22Rv1 (cell line): Measurements from ENCODE around the gene SKA3.

Experiments
- ZFX ChIP-seq: fragments of 450-650 bp; IDR thresholded peaks from 2 replicates; pipeline ENCODE4 v1.6.1; 2017; ENCODE audit warnings: antibody characterized with exemption, borderline replicate concordance
- TF ChIP-seq, protein P1 (sequence below): fragments of 450-650 bp; IDR thresholded peaks from 2 replicates; pipeline ENCODE4 v1.5.1; 2017; ENCODE audit warnings: mild to moderate bottlenecking

DNA sequence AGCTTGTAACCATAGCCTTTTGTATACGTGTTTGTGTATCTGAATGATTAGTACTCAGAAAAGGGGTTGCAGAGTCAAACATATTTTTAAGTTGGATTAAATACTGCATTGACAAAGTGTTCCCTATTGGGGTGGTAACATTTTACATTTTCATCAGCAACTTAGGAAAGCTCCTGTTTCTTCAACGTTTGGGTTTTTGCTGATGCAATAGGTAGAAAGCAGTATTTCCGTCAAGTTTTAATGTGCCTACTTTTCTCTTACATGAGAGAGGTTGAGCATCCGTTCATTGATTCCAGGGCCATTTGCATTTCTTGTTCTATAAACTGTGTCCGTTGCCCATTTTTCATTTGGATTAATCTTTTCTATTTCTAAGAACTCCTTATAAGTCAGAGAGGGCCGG is 56.2 kb downstream of the SKA3 start:
- TF ChIP-seq, protein P1, sequence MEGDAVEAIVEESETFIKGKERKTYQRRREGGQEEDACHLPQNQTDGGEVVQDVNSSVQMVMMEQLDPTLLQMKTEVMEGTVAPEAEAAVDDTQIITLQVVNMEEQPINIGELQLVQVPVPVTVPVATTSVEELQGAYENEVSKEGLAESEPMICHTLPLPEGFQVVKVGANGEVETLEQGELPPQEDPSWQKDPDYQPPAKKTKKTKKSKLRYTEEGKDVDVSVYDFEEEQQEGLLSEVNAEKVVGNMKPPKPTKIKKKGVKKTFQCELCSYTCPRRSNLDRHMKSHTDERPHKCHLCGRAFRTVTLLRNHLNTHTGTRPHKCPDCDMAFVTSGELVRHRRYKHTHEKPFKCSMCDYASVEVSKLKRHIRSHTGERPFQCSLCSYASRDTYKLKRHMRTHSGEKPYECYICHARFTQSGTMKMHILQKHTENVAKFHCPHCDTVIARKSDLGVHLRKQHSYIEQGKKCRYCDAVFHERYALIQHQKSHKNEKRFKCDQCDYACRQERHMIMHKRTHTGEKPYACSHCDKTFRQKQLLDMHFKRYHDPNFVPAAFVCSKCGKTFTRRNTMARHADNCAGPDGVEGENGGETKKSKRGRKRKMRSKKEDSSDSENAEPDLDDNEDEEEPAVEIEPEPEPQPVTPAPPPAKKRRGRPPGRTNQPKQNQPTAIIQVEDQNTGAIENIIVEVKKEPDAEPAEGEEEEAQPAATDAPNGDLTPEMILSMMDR, result no peak
- no peak for TF ChIP-seq ZFX
